OCI-LY7 (cell line): Measurements from ENCODE around the gene ZC3H8.

ENCODE experiments used
- CTCF ChIP-seq: fragments of 200-600 bp; sonication (generic); conservative IDR thresholded peaks from 2 replicates; pipeline ENCODE4 v1.5.1; 2014; ENCODE audit warnings: mild to moderate bottlenecking, antibody characterized with exemption, low read length, moderate library complexity, mixed read lengths
- EZH2phosphoT487 ChIP-seq: fragments of 200-600 bp; sonication (generic); IDR thresholded peaks from 2 replicates; pipeline ENCODE4 v1.6.1; 2018; ENCODE audit warnings: low read depth, borderline replicate concordance, mild to moderate bottlenecking, mixed run types, antibody characterized with exemption, low read length, moderate library complexity, mixed read lengths

DNA sequence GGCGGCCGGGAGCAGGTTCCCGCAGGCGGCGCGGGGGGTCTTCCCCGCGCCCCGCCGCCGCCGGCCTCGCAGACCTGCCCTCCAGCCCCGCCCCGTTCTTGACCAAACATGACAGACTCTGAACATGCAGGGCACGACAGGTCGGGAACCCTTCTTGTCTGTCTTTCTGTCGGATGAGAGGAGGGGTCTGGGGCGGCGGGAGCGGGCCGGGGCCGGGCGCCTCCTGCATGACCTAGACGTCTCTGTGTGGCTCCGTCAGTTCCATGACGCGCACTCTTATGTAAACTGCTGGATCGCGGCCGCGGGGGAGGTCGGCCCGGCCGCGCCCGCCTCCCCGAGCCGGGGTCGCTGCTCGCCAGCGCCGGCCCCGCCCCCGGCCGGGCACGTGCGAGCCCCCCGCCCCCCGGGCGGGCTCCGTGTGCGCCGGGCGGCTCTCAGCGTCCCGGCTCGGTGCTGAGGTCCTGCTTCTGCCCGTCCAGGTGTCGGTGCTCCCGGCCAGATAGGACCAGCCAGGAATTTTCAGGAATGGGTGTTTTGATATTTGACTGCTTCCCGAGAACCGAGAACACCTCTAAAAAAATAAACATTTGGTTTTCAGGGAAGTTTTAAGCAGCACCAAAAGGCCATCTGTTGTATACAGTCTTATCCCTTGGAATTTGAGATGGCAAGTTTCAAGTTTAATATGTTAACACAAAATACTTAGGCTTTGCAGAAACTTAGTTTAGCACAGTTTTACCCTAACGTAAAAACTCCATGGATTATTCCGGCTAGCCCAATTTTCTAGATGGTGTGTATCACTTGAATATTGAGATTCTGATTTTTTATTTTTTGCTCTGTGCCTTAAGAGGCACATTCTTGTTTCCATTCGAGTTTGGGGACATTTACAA is 21.3 kb upstream of the ZC3H8 start:
- TF ChIP-seq CTCF (no peak), EZH2phosphoT487 (no peak)
